Stimulated activated memory B cell treated with anti-CD40 and anti-IgM and Interleukin-4, amounts not matched to agents 10 μg/mL and 1 μg/mL and 100 μg/mL, for 72 hours (primary cell): ENCODE data around the gene STK38.
"Not testable (repeated sequence)": the region's sequence is repeated elsewhere in the genome, so short reads cannot be mapped to it uniquely, and the experiment has no call there.

Experiments
- ATAC-seq: fragments of 150-1000 bp; cut with Tn5 transposase; 2 replicates; pipeline ENCODE4 v1.10.0; 2021
- H3K27ac Mint-ChIP-seq: one replicate; pipeline ENCODE4 v1.8.0; 2022; ENCODE audit warnings: mild to moderate bottlenecking, mixed read lengths
- H3K27me3 Mint-ChIP-seq: one replicate; pipeline ENCODE4 v1.8.0; 2022; ENCODE audit warnings: mixed read lengths
- H3K36me3 Mint-ChIP-seq: one replicate; pipeline ENCODE4 v1.8.0; 2022; ENCODE audit warnings: mixed read lengths
- H3K4me1 Mint-ChIP-seq: one replicate; pipeline ENCODE4 v1.8.0; 2022; ENCODE audit warnings: mixed read lengths
- H3K4me3 Mint-ChIP-seq: one replicate; pipeline ENCODE4 v1.8.0; 2022; ENCODE audit warnings: mild to moderate bottlenecking, moderate library complexity, mixed read lengths
- H3K9me3 Mint-ChIP-seq: one replicate; pipeline ENCODE4 v1.8.0; 2022; ENCODE audit warnings: mixed read lengths

The STK38 gene

DNA sequence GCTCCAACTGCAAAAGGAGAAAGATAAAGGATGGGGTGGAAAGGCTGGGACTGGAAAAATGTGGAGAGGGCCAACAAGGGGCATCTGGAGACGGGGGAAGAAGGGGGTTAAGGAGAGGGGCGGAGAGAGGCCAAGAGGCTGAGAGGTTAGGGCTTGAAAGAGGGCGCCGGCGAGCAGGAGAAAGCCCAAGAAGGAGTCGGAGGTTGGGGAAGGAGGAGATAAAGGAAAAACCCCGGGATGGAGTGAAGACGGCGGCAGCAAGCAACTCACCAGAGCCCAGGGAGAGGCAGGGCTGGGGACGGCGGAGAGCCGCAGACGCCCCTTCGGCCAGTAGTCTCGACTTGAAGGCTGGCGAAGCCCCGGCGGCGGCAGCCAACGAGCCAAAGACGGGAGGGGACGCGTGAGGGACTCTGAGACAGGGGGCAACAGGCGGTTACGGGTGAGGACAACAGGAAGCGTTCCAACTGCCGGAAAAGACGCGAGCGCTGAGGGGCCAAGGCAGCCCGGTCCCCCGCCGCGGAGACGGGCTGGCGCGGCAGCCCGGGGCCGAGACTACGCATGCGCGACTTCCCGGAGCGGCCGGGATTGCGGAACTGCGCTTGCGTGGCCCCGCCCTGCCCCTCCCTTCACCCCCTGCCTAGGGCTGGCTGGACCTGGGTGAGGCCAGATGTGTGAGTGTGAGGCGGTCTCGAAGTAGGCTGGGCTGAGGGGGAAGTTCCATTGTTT lies at the start of gene STK38:
TSS of gene STK38 (minus strand) at position 560 of the 726 bp plus-strand sequence. CDS start 7,277 bp downstream, outside the sequence.
- Mint-ChIP-seq H3K36me3 (peaks cover 7% of the 10 kb centered on the region), H3K27ac (peak within 1 kb of the TSS; percentile 92), H3K27me3 (no peaks in the 10 kb centered on the region), H3K4me3 (peak within 1 kb of the TSS; percentile 97), H3K9me3 (no peaks in the 10 kb centered on the region), H3K4me1 (peaks cover 50% of the 10 kb centered on the region)
- peak; percentile 93 for ATAC-seq

DNA sequence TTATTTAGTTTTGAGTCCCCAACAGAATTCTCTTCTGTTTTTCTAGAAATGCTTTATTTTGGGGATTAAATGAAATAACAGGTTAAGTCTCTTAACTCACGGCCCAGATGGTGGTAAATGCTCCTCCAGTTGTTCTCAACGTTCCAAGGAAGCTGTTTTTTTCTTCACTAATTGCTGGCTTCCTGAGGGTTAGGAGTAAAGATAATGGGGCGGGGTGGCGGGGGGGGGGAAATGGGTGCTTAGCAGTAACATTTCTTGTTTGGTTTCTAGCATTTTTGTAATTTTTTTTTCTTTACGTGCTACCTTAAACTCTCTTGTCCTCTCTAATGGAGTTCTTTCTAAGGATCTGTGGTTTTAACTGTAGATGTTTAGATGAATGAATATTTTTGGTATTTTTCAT lies 49.1 kb upstream of the STK38 start:
- peak overlapping the region; percentile 91 for H3K4me3 Mint-ChIP-seq
- ATAC-seq, result no peak
- no peaks in the 10 kb centered on the region for H3K27me3 Mint-ChIP-seq
- H3K27ac Mint-ChIP-seq, result peak overlapping the region; percentile 96
- peaks cover 65% of the 10 kb centered on the region for H3K36me3 Mint-ChIP-seq
- no peaks in the 10 kb centered on the region for H3K9me3 Mint-ChIP-seq
- peaks cover 52% of the 10 kb centered on the region for H3K4me1 Mint-ChIP-seq

- Mint-ChIP-seq H3K27me3 (no peaks in the 10 kb centered on the region), H3K4me3 (peak overlapping the region; percentile 91), H3K36me3 (peaks cover 56% of the 10 kb centered on the region), H3K4me1 (peaks cover 45% of the 10 kb centered on the region), H3K27ac (peak overlapping the region; percentile 96), H3K9me3 (no peaks in the 10 kb centered on the region)
- ATAC-seq, result no peak
Observed at GRCh38 chr6:36594816-36595643, 47.8 kb upstream of the STK38 start.

- Mint-ChIP-seq H3K4me3 (peak within 1 kb of the TSS; percentile 91), H3K4me1 (peaks cover 37% of the 10 kb centered on the region), H3K27me3 (no peaks in the 10 kb centered on the region), H3K9me3 (no peaks in the 10 kb centered on the region), H3K27ac (peak within 1 kb of the TSS; percentile 96), H3K36me3 (peaks cover 48% of the 10 kb centered on the region)
- ATAC-seq, result peak; percentile 99
Observed at GRCh38 chr6:36594029-36594815, 46.9 kb upstream of the STK38 start, which contains the start of gene SRSF3. Gene SRSF3, plus strand, starts transcription at chr6:36594362. Its CDS starts 2,401 bp downstream, at chr6:36596763.

- H3K4me3 Mint-ChIP-seq, result peak overlapping the region; percentile 91
- peak; percentile 63 for ATAC-seq
Observed at GRCh38 chr6:36593569-36594028, 46.3 kb upstream of the STK38 start.

DNA sequence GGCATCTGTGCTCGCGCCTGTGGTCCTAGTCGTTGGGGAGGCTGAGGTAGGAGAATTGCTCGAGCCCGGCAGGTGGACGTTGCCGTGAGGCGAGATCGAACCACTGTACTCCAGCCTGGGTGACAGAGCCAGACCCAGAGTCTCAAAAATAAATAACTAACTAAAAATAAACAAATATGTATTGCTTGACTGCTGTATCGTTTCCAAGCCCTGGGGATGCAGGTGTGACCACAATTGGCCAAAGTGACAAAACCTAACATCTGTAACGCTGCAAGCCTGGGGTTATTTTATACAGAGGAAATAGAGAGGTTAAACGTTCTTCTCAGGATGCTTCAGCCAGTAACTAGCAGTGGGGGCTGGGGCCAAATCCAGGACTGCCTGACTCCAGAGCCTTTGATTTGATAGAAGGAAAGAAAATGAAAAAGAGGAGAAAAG lies 45.0 kb upstream of the STK38 start:
- H3K36me3 Mint-ChIP-seq, result peaks cover 29% of the 10 kb centered on the region
- H3K4me3 Mint-ChIP-seq, result peak overlapping the region; percentile 70
- peak overlapping the region; percentile 68 for H3K27ac Mint-ChIP-seq
- no peak for ATAC-seq
- no peaks in the 10 kb centered on the region for H3K9me3 Mint-ChIP-seq
- H3K27me3 Mint-ChIP-seq, result no peaks in the 10 kb centered on the region
- peaks cover 18% of the 10 kb centered on the region for H3K4me1 Mint-ChIP-seq

More at GRCh38 chr6:36593569-36594028, 46.3 kb upstream of the STK38 start:
- peak overlapping the region; percentile 96 for H3K27ac Mint-ChIP-seq
- H3K36me3 Mint-ChIP-seq, result peaks cover 41% of the 10 kb centered on the region
- H3K9me3 Mint-ChIP-seq, result no peaks in the 10 kb centered on the region
- no peaks in the 10 kb centered on the region for H3K27me3 Mint-ChIP-seq
- H3K4me1 Mint-ChIP-seq, result peaks cover 31% of the 10 kb centered on the region

- no peaks in the 10 kb centered on the region for H3K27me3 Mint-ChIP-seq
- peaks cover 10% of the 10 kb centered on the region for H3K36me3 Mint-ChIP-seq
- H3K4me1 Mint-ChIP-seq, result peaks cover 12% of the 10 kb centered on the region
- no peak overlapping the region for H3K27ac Mint-ChIP-seq
- no peak for ATAC-seq
- H3K4me3 Mint-ChIP-seq, result no peak overlapping the region
- no peaks in the 10 kb centered on the region for H3K9me3 Mint-ChIP-seq
Observed at GRCh38 chr6:36590237-36590636, 43.0 kb upstream of the STK38 start.

DNA sequence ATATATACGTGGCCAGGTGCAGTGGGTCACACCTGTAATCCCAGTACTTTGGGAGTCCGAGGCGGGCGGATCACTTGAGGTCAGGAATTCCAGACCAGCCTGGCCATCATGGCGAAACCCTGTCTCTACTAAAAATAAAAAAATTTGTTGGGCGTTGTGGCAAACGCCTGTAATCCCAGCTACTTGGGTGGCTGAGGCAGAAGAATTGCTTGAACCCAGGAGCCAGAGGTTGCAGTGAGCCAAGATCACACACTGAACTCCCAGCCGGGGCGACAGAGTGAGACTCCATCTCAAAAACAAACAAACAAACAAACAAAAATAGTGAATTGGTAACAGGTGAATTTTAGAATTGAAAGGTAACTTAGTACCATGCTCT lies 41.7 kb upstream of the STK38 start:
- H3K27ac Mint-ChIP-seq, ATAC-seq, H3K27me3 Mint-ChIP-seq, H3K36me3 Mint-ChIP-seq, H3K9me3 Mint-ChIP-seq, H3K4me3 Mint-ChIP-seq: not testable (repeated sequence)
- peaks cover 12% of the 10 kb centered on the region for H3K4me1 Mint-ChIP-seq

DNA sequence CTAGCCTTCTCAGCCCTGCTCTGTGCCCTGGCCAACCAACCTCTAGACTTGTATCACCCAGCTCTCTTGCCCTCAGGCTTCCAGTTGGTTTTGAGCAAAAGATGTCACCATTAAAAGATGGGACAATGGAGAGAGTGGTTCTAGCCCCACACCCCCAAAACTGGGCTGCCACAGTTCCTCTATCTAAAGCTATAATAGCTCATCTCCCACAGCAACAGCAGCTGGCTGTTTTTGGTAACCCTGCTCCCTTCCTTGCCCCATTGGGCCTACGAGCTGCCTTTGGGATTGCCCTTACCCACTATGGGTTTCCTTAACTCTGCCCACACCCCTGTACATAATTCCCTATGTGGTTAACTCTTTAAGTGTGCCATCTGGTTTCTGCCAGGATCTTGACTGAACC lies 39.3 kb upstream of the STK38 start:
- Mint-ChIP-seq H3K27ac (no peak overlapping the region), H3K36me3 (no peaks in the 10 kb centered on the region), H3K9me3 (no peaks in the 10 kb centered on the region), H3K4me3 (no peak overlapping the region), H3K27me3 (no peaks in the 10 kb centered on the region), H3K4me1 (no peaks in the 10 kb centered on the region)
- ATAC-seq, result peak; percentile 20

DNA sequence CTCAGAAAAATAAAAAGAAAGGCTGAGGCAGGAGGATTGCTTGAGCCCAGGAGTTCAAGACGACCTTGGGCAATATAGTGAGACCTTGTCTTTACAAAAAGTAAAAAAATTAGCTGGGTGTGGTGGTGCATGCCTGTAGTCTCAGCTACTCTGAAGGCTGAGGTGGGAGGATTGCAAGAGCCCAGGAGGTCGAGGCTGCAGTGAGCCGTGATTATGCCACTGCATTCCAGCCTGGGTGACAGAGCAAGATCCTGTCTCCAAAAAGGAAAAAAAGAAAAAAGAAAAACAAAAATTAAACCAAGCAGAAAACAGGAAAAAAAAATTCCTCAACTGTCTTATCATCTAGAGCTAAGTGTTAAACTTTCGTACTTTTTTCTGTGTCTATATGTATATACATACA lies 34.4 kb upstream of the STK38 start:
- Mint-ChIP-seq H3K36me3 (no peaks in the 10 kb centered on the region), H3K4me3 (no peak overlapping the region), H3K9me3 (no peaks in the 10 kb centered on the region), H3K27me3 (no peaks in the 10 kb centered on the region), H3K4me1 (no peaks in the 10 kb centered on the region), H3K27ac (no peak overlapping the region)
- ATAC-seq, result no peak

DNA sequence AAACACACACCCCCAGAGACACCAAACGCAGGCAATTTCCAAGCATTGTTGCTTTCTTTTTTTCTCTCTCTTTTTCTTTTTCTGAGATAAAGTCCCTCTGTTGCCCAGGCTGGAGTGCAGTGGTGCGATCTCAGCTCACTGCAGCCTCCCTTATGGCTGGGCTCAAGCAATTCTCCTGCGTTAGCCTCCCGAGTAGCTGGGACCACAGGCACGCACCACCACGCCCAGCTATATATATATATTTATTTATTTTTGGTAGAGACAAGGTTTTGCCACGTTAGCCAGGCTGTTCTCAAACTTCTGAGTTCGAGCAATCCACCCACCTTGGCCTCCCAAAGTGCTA lies 32.9 kb upstream of the STK38 start:
- ATAC-seq, result no peak

DNA sequence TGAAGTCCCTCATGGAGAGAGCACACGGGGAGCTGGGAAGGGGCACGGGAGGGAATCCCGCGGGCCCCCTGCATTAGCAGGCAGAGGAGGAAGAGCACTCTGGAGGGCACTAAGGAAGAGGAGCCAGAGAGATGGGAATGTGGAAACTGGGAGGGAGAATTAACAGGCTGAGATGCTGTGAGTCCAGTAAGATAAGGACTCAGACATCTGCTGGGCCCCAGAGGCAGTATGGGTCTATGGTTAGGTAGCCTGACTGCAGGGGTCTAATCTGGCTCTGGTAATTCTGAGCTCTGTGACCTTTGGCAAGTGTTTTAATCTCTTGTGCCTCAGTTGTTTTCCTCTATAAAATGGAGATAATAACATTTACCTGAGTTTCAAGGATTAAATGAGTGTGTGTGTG lies 31.2 kb upstream of the STK38 start:
- H3K27me3 Mint-ChIP-seq, result no peaks in the 10 kb centered on the region
- ATAC-seq, result no peak
- no peaks in the 10 kb centered on the region for H3K9me3 Mint-ChIP-seq
- peak overlapping the region; percentile 23 for H3K27ac Mint-ChIP-seq
- H3K36me3 Mint-ChIP-seq, result no peaks in the 10 kb centered on the region
- no peak overlapping the region for H3K4me3 Mint-ChIP-seq
- no peaks in the 10 kb centered on the region for H3K4me1 Mint-ChIP-seq

More for the DNA sequence above, 32.9 kb upstream of the STK38 start:
- no peaks in the 10 kb centered on the region for H3K36me3 Mint-ChIP-seq
- H3K9me3 Mint-ChIP-seq, result no peaks in the 10 kb centered on the region
- no peaks in the 10 kb centered on the region for H3K4me1 Mint-ChIP-seq
- H3K27me3 Mint-ChIP-seq, result no peaks in the 10 kb centered on the region
- H3K4me3 Mint-ChIP-seq, result no peak overlapping the region
- no peak overlapping the region for H3K27ac Mint-ChIP-seq

GRCh38 chr6:36578030-36578429 lies 30.8 kb upstream of the STK38 start:
- no peak for ATAC-seq
- H3K36me3 Mint-ChIP-seq, result no peaks in the 10 kb centered on the region
- peak overlapping the region; percentile 23 for H3K27ac Mint-ChIP-seq
- no peak overlapping the region for H3K4me3 Mint-ChIP-seq
- H3K4me1 Mint-ChIP-seq, result no peaks in the 10 kb centered on the region
- no peaks in the 10 kb centered on the region for H3K9me3 Mint-ChIP-seq
- H3K27me3 Mint-ChIP-seq, result no peaks in the 10 kb centered on the region

DNA sequence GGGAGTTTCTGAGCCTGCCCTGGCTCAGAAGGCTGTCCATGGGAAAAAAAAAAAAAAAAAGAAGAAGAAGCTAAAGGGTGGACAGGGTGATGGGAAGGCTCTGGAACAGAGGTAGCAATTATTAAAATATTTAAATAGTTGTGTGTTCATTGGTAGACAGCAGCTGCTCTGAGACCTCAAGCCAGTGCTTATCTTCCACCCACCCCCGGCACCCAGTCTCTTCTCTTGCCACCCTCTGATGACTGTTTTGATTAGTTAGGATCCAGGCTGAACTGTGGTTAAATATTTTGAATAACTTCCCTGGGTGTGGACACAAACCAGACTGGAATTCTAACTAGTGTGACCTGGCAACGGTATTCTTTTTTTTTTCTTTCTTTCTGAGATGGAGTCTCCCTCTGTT lies 30.0 kb upstream of the STK38 start:
- peak overlapping the region; percentile 68 for H3K27ac Mint-ChIP-seq
- no peak overlapping the region for H3K4me3 Mint-ChIP-seq
- no peaks in the 10 kb centered on the region for H3K27me3 Mint-ChIP-seq
- no peaks in the 10 kb centered on the region for H3K9me3 Mint-ChIP-seq
- H3K4me1 Mint-ChIP-seq, result no peaks in the 10 kb centered on the region
- no peaks in the 10 kb centered on the region for H3K36me3 Mint-ChIP-seq
- ATAC-seq, result no peak

DNA sequence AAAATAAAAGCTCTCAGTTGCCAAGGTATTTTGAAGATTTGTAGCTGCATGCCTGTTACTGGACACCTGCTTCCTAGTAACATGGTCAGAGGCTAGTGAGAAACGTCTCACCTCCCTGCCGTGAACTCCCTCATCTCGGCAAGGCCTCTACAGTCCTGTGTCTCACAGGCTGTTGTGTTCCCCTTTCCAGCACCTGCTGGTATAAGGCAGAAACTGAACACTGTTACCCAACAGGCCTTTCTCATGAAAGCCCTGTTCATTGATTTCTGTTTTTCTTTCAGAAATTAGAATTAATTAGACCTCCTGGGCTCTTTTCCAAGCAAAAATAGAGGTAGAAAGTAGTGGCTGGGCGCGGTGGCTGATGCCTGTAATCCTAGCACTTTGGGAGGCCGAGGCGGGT lies 29.3 kb upstream of the STK38 start:
- Mint-ChIP-seq H3K27me3 (no peaks in the 10 kb centered on the region), H3K36me3 (no peaks in the 10 kb centered on the region), H3K4me3 (no peak overlapping the region), H3K9me3 (no peaks in the 10 kb centered on the region), H3K27ac (peak overlapping the region; percentile 68), H3K4me1 (no peaks in the 10 kb centered on the region)
- no peak for ATAC-seq
